ENCODE measurements around the gene CDC34.
A peak's percentile ranks its signal among the peaks of the same experiment; 100 is the strongest.

CDC34 gene

DNA sequence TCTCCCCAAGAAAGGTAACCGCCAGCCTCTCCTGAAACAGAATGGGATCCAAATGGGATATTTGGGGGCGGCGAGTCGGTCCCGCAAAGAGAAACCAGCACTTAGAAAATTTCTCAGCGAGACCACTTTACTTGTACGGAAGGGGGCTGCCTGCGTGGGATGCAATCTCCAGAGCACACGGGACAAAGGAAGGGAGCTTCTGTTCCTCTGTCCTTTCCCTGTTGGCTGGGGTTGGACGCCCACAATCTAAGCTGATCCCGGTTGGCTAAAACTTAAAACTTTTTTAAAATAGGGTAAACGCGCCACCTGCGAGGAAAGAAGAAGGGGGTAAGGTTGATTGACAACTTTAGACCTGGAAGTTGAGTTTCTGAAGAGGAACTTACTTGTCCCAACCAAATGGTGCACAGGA lies 40.0 kb downstream of the CDC34 start:
- TF ChIP-seq TAF1 (IDR thresholded peaks at IDR 0.05; ENCODE audit: low read depth) = no peak
- peak; percentile 5; the same call in 1 of the 2 replicates for TF ChIP-seq EGR1 (IDR thresholded peaks at IDR 0.05)
- TF ChIP-seq FOXM1 (IDR thresholded peaks at IDR 0.05; ENCODE audit: borderline replicate concordance, low read depth) = no peak
- TF ChIP-seq EP300 (IDR thresholded peaks at IDR 0.05; ENCODE audit: borderline replicate concordance) = no peak
- TF ChIP-seq TEAD4 (IDR thresholded peaks at IDR 0.05) = no peak
- TF ChIP-seq NFIC (IDR thresholded peaks at IDR 0.05) = no peak
- no peak for TF ChIP-seq RAD21 (IDR thresholded peaks at IDR 0.05; ENCODE audit: low read depth)

DNA sequence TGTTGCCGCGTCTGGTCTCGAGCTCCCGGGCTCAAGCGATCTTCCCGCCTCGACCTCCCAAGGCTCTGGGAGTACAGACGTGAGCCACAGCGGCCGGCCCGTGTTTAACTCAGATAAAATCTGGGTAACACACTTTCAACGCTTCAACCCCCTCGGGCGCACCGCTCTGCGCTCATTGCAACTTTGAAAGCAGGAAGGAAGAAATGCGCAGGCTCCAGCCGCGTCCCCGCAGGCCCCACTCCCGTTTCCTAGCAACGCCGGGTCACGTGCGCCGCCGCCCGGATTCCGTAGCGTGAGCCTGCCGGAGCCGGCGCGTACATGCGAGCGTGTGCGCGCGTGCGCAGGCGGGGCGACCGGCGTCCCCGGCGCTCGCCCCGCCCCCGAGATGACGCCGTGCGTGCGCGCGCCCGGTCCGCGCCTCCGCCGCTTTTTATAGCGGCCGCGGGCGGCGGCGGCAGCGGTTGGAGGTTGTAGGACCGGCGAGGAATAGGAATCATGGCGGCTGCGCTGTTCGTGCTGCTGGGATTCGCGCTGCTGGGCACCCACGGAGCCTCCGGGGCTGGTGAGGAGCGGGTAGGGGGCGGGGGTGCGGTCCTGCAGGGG lies 40.7 kb downstream of the CDC34 start, which contains the start of gene BSG:
TSS of gene BSG (plus strand) at position 457 of the 603 bp plus-strand sequence. CDS start at position 496, 39 bp downstream.
- TF ChIP-seq EGR1 (IDR thresholded peaks at IDR 0.05) = no peak
- TF ChIP-seq CREB1 (IDR thresholded peaks at IDR 0.05; ENCODE audit: low read depth) = 0 out of 2 replicates have a peak, but pooled peaks have one; percentile 31
- TF ChIP-seq RAD21 (IDR thresholded peaks at IDR 0.05; ENCODE audit: low read depth) = no peak
- TF ChIP-seq TAF1 (IDR thresholded peaks at IDR 0.05; ENCODE audit: low read depth) = peak; percentile 94
- TF ChIP-seq YY1 (IDR thresholded peaks at IDR 0.05; ENCODE audit: low read depth) = peak; percentile 82
- TF ChIP-seq NFIC (IDR thresholded peaks at IDR 0.05) = no peak
- TF ChIP-seq, protein P1, sequence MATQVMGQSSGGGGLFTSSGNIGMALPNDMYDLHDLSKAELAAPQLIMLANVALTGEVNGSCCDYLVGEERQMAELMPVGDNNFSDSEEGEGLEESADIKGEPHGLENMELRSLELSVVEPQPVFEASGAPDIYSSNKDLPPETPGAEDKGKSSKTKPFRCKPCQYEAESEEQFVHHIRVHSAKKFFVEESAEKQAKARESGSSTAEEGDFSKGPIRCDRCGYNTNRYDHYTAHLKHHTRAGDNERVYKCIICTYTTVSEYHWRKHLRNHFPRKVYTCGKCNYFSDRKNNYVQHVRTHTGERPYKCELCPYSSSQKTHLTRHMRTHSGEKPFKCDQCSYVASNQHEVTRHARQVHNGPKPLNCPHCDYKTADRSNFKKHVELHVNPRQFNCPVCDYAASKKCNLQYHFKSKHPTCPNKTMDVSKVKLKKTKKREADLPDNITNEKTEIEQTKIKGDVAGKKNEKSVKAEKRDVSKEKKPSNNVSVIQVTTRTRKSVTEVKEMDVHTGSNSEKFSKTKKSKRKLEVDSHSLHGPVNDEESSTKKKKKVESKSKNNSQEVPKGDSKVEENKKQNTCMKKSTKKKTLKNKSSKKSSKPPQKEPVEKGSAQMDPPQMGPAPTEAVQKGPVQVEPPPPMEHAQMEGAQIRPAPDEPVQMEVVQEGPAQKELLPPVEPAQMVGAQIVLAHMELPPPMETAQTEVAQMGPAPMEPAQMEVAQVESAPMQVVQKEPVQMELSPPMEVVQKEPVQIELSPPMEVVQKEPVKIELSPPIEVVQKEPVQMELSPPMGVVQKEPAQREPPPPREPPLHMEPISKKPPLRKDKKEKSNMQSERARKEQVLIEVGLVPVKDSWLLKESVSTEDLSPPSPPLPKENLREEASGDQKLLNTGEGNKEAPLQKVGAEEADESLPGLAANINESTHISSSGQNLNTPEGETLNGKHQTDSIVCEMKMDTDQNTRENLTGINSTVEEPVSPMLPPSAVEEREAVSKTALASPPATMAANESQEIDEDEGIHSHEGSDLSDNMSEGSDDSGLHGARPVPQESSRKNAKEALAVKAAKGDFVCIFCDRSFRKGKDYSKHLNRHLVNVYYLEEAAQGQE (IDR thresholded peaks at IDR 0.05; ENCODE audit: low read depth) = no peak
- TF ChIP-seq TEAD4 (IDR thresholded peaks at IDR 0.05) = peak; percentile 44; the same call in 1 of the 2 replicates
- TF ChIP-seq, protein P2, sequence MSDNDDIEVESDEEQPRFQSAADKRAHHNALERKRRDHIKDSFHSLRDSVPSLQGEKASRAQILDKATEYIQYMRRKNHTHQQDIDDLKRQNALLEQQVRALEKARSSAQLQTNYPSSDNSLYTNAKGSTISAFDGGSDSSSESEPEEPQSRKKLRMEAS (IDR thresholded peaks at IDR 0.05) = peak; percentile 61
- TF ChIP-seq FOXM1 (IDR thresholded peaks at IDR 0.05; ENCODE audit: borderline replicate concordance, low read depth) = 0 out of 2 replicates have a peak, but pooled peaks have one; percentile 13
- peak; percentile 16; the same call in 1 of the 2 replicates for TF ChIP-seq TCF12 (IDR thresholded peaks at IDR 0.05; ENCODE audit: low read depth)
- TF ChIP-seq EP300 (IDR thresholded peaks at IDR 0.05; ENCODE audit: borderline replicate concordance) = no peak
- TF ChIP-seq ZBTB7A (IDR thresholded peaks at IDR 0.05; ENCODE audit: low read depth) = no peak
- TF ChIP-seq, protein P3, sequence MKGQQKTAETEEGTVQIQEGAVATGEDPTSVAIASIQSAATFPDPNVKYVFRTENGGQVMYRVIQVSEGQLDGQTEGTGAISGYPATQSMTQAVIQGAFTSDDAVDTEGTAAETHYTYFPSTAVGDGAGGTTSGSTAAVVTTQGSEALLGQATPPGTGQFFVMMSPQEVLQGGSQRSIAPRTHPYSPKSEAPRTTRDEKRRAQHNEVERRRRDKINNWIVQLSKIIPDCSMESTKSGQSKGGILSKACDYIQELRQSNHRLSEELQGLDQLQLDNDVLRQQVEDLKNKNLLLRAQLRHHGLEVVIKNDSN (IDR thresholded peaks at IDR 0.05) = peak; percentile 99

DNA sequence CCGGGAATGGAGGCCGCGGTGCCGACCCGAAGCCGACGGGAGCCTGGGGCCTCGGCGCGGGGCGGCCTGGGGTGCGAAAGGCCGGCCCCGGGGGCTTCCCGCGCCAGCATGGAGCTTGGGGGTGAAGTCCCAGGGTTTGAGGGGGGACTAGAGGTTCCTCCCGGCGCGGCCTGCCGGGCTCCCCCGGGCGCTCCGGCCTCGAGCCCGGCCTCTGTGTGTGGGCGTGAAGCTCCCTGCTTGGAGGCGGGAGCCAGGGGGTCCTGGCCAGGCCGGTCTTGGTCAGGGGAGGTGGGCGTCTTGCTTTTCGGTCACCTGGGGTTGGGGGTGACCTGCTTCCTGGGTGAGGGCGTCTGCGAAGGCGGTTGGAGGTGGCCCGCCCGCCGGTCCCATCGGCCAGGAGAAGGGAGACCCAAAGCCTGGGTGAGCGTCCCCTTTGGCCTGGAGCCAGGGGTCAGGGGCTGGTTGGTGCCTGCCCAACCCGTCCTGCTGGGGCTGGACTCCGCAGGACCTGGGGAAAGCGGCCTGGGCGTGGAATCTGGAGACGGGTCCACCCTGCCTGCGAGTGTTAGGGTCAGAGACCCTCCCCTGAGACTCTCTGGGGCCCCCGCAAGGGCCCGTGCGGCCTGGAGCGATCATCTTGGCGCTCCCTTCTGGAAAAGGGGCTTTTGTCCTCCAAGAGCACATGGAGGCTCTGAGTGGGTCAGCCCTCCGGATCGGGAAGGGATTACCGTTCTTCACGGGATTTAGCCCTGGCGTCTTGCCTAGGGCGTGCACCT lies 41.4 kb downstream of the CDC34 start:
- TF ChIP-seq NFIC (IDR thresholded peaks at IDR 0.05) (peak; percentile 76), EGR1 (IDR thresholded peaks at IDR 0.05) (peak; percentile 38), ZBTB7A (IDR thresholded peaks at IDR 0.05; ENCODE audit: low read depth) (peak; percentile 90)
- TF ChIP-seq, protein P3 (IDR thresholded peaks at IDR 0.05) = no peak
- TF ChIP-seq, protein P2 (IDR thresholded peaks at IDR 0.05) = 0 out of 2 replicates have a peak, but pooled peaks have one; percentile 42

DNA sequence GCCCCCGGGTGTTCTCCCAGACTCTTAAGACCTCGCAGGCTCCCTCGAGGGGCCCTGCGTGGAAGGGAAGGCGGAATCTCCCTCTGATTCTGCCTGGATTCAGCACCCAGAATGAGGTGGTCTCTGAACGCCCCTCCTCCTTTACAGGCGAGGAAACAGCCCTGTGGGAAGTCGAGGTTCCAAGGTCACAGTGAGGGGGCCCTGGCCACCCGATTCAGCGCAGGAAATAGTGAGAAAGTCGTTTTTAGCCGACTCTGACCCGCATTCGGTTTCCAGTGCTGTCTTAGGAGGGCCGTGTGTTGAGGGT lies 41.9 kb downstream of the CDC34 start:
- TF ChIP-seq TCF12 (IDR thresholded peaks at IDR 0.05; ENCODE audit: low read depth) = no peak
- TF ChIP-seq, protein P1 (IDR thresholded peaks at IDR 0.05; ENCODE audit: low read depth) = no peak
- no peak for TF ChIP-seq CREB1 (IDR thresholded peaks at IDR 0.05; ENCODE audit: low read depth)
- TF ChIP-seq, protein P2 (IDR thresholded peaks at IDR 0.05) = no peak
- TF ChIP-seq CEBPB (IDR thresholded peaks at IDR 0.05) = no peak
- TF ChIP-seq ZBTB7A (IDR thresholded peaks at IDR 0.05; ENCODE audit: low read depth) = no peak
- no peak for TF ChIP-seq TEAD4 (IDR thresholded peaks at IDR 0.05)
- TF ChIP-seq FOXM1 (IDR thresholded peaks at IDR 0.05; ENCODE audit: borderline replicate concordance, low read depth) = no peak
- TF ChIP-seq RAD21 (IDR thresholded peaks at IDR 0.05; ENCODE audit: low read depth) = no peak
- no peak for TF ChIP-seq YY1 (IDR thresholded peaks at IDR 0.05; ENCODE audit: low read depth)
- TF ChIP-seq EP300 (IDR thresholded peaks at IDR 0.05; ENCODE audit: borderline replicate concordance) = no peak
- TF ChIP-seq EGR1 (IDR thresholded peaks at IDR 0.05) = no peak
- TF ChIP-seq, protein P3 (IDR thresholded peaks at IDR 0.05) = no peak
